Measurements from ENCODE around the gene DICER1.
"Not testable (repeated sequence)": the region's sequence is repeated elsewhere in the genome, so short reads cannot be mapped to it uniquely, and the experiment has no call there.

DICER1 gene

GRCh38 chr14:95141684-95142083 lies 15.6 kb downstream of the DICER1 start:
- TF ChIP-seq, protein P1, sequence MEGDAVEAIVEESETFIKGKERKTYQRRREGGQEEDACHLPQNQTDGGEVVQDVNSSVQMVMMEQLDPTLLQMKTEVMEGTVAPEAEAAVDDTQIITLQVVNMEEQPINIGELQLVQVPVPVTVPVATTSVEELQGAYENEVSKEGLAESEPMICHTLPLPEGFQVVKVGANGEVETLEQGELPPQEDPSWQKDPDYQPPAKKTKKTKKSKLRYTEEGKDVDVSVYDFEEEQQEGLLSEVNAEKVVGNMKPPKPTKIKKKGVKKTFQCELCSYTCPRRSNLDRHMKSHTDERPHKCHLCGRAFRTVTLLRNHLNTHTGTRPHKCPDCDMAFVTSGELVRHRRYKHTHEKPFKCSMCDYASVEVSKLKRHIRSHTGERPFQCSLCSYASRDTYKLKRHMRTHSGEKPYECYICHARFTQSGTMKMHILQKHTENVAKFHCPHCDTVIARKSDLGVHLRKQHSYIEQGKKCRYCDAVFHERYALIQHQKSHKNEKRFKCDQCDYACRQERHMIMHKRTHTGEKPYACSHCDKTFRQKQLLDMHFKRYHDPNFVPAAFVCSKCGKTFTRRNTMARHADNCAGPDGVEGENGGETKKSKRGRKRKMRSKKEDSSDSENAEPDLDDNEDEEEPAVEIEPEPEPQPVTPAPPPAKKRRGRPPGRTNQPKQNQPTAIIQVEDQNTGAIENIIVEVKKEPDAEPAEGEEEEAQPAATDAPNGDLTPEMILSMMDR (IDR thresholded peaks at IDR 0.05; ENCODE audit: low read depth, low read length, poor library complexity, severe bottlenecking): no peak
- no peak for TF ChIP-seq EZH2phosphoT487 (IDR thresholded peaks at IDR 0.05; ENCODE audit: borderline replicate concordance, low read length)
- Histone ChIP-seq H3K4me2 (ENCODE audit: low read length) (peak overlapping the region; percentile 70), H3K79me2 (ENCODE audit: control insufficient read depth, low read length) (peaks cover 94% of the 10 kb centered on the region), H3F3A (ENCODE audit: control insufficient read depth, insufficient read depth) (peaks cover 19% of the 10 kb centered on the region; the same call in 1 of the 2 replicates), H3K36me3 (ENCODE audit: control insufficient read depth, low read length) (peaks cover 21% of the 10 kb centered on the region), H4K20me1 (ENCODE audit: control insufficient read depth, insufficient read depth, low read depth, low read length) (peaks cover 12% of the 10 kb centered on the region), H3K9me3 (ENCODE audit: control insufficient read depth, insufficient read depth, low read length) (no peaks in the 10 kb centered on the region), H3K9me2 (replicated peaks; ENCODE audit: control insufficient read depth, low read length) (no peaks in the 10 kb centered on the region), H3K4me3 (ENCODE audit: low read length) (no peak overlapping the region), H3K4me1 (ENCODE audit: control insufficient read depth, low read length) (peaks cover 78% of the 10 kb centered on the region), H3K27ac (ENCODE audit: low read depth, low read length) (no peak overlapping the region), H3K27me3 (ENCODE audit: control insufficient read depth, low read length) (no peaks in the 10 kb centered on the region)

GRCh38 chr14:95140060-95140858 lies 17.1 kb downstream of the DICER1 start:
- TF ChIP-seq EZH2phosphoT487 (IDR thresholded peaks at IDR 0.05; ENCODE audit: borderline replicate concordance, low read length): no peak
- TF ChIP-seq, protein P1 (IDR thresholded peaks at IDR 0.05; ENCODE audit: low read depth, low read length, poor library complexity, severe bottlenecking): no peak
- Histone ChIP-seq H3K27ac (ENCODE audit: low read depth, low read length) (peak overlapping the region; percentile 72), H3K9me3 (ENCODE audit: control insufficient read depth, insufficient read depth, low read length) (no peaks in the 10 kb centered on the region), H3K4me3 (ENCODE audit: low read length) (peak overlapping the region; percentile 65), H4K20me1 (ENCODE audit: control insufficient read depth, insufficient read depth, low read depth, low read length) (peaks cover 12% of the 10 kb centered on the region), H3K9me2 (replicated peaks; ENCODE audit: control insufficient read depth, low read length) (no peaks in the 10 kb centered on the region), H3K4me1 (ENCODE audit: control insufficient read depth, low read length) (peaks cover 68% of the 10 kb centered on the region), H3K4me2 (ENCODE audit: low read length) (peak overlapping the region; percentile 70), H3K27me3 (ENCODE audit: control insufficient read depth, low read length) (no peaks in the 10 kb centered on the region), H3F3A (ENCODE audit: control insufficient read depth, insufficient read depth) (peaks cover 17% of the 10 kb centered on the region), H3K36me3 (ENCODE audit: control insufficient read depth, low read length) (peaks cover 26% of the 10 kb centered on the region), H3K79me2 (ENCODE audit: control insufficient read depth, low read length) (peaks cover 93% of the 10 kb centered on the region)

GRCh38 chr14:95138876-95139275 lies 18.5 kb downstream of the DICER1 start:
- no peak overlapping the region for H3K4me3 ChIP-seq (ENCODE audit: low read length)
- H3K27me3 ChIP-seq (ENCODE audit: control insufficient read depth, low read length): no peaks in the 10 kb centered on the region
- no peaks in the 10 kb centered on the region for H3K9me3 ChIP-seq (ENCODE audit: control insufficient read depth, insufficient read depth, low read length)
- no peak overlapping the region for H3K27ac ChIP-seq (ENCODE audit: low read depth, low read length)
- H3K79me2 ChIP-seq (ENCODE audit: control insufficient read depth, low read length): peaks cover 91% of the 10 kb centered on the region
- H3K4me1 ChIP-seq (ENCODE audit: control insufficient read depth, low read length): peaks cover 56% of the 10 kb centered on the region
- TF ChIP-seq, protein P1 (IDR thresholded peaks at IDR 0.05; ENCODE audit: low read depth, low read length, poor library complexity, severe bottlenecking): no peak
- TF ChIP-seq EZH2phosphoT487 (IDR thresholded peaks at IDR 0.05; ENCODE audit: borderline replicate concordance, low read length): no peak
- H3K9me2 ChIP-seq (replicated peaks; ENCODE audit: control insufficient read depth, low read length): no peaks in the 10 kb centered on the region
- peaks cover 12% of the 10 kb centered on the region for H4K20me1 ChIP-seq (ENCODE audit: control insufficient read depth, insufficient read depth, low read depth, low read length)
- peaks cover 8% of the 10 kb centered on the region for H3F3A ChIP-seq (ENCODE audit: control insufficient read depth, insufficient read depth)
- no peak overlapping the region for H3K4me2 ChIP-seq (ENCODE audit: low read length)
- peaks cover 33% of the 10 kb centered on the region for H3K36me3 ChIP-seq (ENCODE audit: control insufficient read depth, low read length)

GRCh38 chr14:95138455-95138854 lies 18.9 kb downstream of the DICER1 start:
- peaks cover 88% of the 10 kb centered on the region for H3K79me2 ChIP-seq (ENCODE audit: control insufficient read depth, low read length)
- not testable (repeated sequence) for H3K27ac ChIP-seq (ENCODE audit: low read depth, low read length); H3K4me3 ChIP-seq (ENCODE audit: low read length); H3K4me2 ChIP-seq (ENCODE audit: low read length); H3K9me3 ChIP-seq (ENCODE audit: control insufficient read depth, insufficient read depth, low read length); H3F3A ChIP-seq (ENCODE audit: control insufficient read depth, insufficient read depth); H3K9me2 ChIP-seq (replicated peaks; ENCODE audit: control insufficient read depth, low read length); H3K27me3 ChIP-seq (ENCODE audit: control insufficient read depth, low read length)
- H3K4me1 ChIP-seq (ENCODE audit: control insufficient read depth, low read length): peaks cover 51% of the 10 kb centered on the region
- H3K36me3 ChIP-seq (ENCODE audit: control insufficient read depth, low read length): peaks cover 35% of the 10 kb centered on the region
- peaks cover 10% of the 10 kb centered on the region for H4K20me1 ChIP-seq (ENCODE audit: control insufficient read depth, insufficient read depth, low read depth, low read length)

Data from DOHH2 (cell line).